HL-60 (cell line): ENCODE data around the gene PPFIBP2.

Experiments
- POLR2AphosphoS5 ChIP-seq: IDR thresholded peaks from 2 replicates; pipeline ENCODE4 v1.6.1; 2012; ENCODE audit warnings: low read depth
- SPI1 ChIP-seq: IDR thresholded peaks from 2 replicates; pipeline ENCODE4 v1.6.1; 2012; ENCODE audit warnings: low read depth, mild to moderate bottlenecking, borderline replicate concordance
- TF ChIP-seq, protein P1 (sequence below): IDR thresholded peaks from one replicate; pipeline ENCODE4 v1.5.1; 2011; ENCODE audit warnings: low read length, control low read depth, inconsistent platforms; ENCODE audit not compliant: insufficient read depth
- TF ChIP-seq, protein P2 (sequence below): IDR thresholded peaks from 2 replicates; pipeline ENCODE4 v1.6.1; 2012; ENCODE audit warnings: low read depth; ENCODE audit not compliant: insufficient replicate concordance

DNA sequence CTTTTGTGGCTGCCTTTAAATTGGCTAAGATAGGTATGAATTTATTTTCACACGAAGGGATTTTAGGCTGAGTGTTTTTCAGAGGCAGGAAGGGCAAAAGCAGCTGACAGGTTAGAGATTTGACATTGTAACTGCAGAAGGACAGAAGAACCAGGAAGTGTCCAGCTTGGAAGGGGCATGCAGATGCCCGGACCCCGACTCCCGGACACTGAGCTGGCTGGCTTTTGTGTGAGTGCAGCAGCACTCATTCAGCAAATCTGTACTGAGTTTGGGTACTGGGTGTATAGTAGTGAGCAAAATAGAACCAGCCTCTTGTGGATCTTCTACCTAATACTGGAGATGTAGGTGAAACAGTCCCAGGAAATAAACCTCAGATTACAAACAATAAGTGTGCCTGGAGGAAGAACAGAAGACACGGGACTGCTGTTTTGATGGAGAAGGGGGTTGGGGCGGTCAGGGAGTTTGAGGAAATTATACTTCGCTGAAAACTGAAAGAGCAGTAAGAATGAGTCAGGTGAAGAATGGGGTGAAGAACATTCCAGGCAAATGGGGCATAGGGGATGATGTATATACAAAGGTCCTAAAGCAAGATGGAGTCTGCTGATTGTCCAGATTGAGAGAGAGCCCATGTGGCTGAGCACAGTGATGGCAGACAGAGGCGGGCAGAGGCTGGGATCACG lies 64.6 kb downstream of the PPFIBP2 start:
- TF ChIP-seq, protein P1, sequence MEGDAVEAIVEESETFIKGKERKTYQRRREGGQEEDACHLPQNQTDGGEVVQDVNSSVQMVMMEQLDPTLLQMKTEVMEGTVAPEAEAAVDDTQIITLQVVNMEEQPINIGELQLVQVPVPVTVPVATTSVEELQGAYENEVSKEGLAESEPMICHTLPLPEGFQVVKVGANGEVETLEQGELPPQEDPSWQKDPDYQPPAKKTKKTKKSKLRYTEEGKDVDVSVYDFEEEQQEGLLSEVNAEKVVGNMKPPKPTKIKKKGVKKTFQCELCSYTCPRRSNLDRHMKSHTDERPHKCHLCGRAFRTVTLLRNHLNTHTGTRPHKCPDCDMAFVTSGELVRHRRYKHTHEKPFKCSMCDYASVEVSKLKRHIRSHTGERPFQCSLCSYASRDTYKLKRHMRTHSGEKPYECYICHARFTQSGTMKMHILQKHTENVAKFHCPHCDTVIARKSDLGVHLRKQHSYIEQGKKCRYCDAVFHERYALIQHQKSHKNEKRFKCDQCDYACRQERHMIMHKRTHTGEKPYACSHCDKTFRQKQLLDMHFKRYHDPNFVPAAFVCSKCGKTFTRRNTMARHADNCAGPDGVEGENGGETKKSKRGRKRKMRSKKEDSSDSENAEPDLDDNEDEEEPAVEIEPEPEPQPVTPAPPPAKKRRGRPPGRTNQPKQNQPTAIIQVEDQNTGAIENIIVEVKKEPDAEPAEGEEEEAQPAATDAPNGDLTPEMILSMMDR: no peak
- TF ChIP-seq POLR2AphosphoS5 (no peak), SPI1 (no peak)
- TF ChIP-seq, protein P2, sequence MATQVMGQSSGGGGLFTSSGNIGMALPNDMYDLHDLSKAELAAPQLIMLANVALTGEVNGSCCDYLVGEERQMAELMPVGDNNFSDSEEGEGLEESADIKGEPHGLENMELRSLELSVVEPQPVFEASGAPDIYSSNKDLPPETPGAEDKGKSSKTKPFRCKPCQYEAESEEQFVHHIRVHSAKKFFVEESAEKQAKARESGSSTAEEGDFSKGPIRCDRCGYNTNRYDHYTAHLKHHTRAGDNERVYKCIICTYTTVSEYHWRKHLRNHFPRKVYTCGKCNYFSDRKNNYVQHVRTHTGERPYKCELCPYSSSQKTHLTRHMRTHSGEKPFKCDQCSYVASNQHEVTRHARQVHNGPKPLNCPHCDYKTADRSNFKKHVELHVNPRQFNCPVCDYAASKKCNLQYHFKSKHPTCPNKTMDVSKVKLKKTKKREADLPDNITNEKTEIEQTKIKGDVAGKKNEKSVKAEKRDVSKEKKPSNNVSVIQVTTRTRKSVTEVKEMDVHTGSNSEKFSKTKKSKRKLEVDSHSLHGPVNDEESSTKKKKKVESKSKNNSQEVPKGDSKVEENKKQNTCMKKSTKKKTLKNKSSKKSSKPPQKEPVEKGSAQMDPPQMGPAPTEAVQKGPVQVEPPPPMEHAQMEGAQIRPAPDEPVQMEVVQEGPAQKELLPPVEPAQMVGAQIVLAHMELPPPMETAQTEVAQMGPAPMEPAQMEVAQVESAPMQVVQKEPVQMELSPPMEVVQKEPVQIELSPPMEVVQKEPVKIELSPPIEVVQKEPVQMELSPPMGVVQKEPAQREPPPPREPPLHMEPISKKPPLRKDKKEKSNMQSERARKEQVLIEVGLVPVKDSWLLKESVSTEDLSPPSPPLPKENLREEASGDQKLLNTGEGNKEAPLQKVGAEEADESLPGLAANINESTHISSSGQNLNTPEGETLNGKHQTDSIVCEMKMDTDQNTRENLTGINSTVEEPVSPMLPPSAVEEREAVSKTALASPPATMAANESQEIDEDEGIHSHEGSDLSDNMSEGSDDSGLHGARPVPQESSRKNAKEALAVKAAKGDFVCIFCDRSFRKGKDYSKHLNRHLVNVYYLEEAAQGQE: no peak
